ENCODE data around the gene ZNF862. TPM values are rescaled to one million over a fixed set of nuclear protein-coding genes. Genes with fewer than 3 reads are reported as not detected.

Gene ZNF862
- total RNA-seq, 1 donor from 2014 or later: 19.3 TPM

GRCh38 chr7:149815121-149815520, 23.1 kb upstream of the ZNF862 start:
- no peaks in the 10 kb centered on the region for H3K36me3 Mint-ChIP-seq (ENCODE audit: low read depth)
- no peaks in the 10 kb centered on the region for H3K4me1 Mint-ChIP-seq (ENCODE audit: low read depth)
- no peaks in the 10 kb centered on the region for H3K9me3 Mint-ChIP-seq
- no peak for DNase-seq (ENCODE audit: low spot score)
- H3K27ac Mint-ChIP-seq: no peak overlapping the region
- H3K4me3 Mint-ChIP-seq: no peak overlapping the region
- H3K27me3 Mint-ChIP-seq (ENCODE audit: insufficient read depth): peaks cover under 1% of the 10 kb centered on the region
- intact Hi-C loops (cut with micrococcal nuclease): no loop called here

DNA sequence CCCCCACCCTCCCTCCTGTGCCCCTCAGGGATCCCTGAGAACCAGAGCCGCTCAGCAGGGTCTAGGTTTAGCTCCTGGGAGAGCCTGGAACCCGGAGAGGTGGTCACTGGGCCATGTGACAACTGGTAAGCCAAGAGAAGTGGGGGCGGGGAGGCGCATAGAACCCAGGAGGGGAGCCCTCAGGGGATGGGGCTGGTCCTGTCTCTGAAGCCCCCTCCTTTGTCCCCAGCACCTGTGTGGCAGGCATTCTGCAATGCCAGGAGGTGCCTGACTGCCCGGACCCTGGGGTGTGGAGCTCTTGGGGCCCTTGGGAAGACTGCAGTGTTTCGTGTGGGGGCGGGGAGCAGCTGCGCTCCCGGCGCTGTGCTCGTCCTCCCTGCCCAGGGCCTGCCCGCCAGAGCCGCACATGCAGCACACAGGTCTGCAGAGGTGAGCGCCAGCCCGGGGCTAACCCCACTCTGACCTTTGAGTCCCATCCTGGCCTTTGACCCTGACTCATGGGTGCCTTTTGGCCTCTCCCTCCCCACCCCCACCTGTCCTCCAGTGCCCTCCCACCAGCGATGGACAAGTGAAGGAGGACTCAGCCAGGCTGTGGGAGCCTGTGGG, 22.4 kb upstream of the ZNF862 start:
- DNase-seq (ENCODE audit: low spot score): no peak
- no peaks in the 10 kb centered on the region for H3K9me3 Mint-ChIP-seq
- intact Hi-C loops (cut with micrococcal nuclease): no loop called here
- H3K36me3 Mint-ChIP-seq (ENCODE audit: low read depth): no peaks in the 10 kb centered on the region
- H3K4me1 Mint-ChIP-seq (ENCODE audit: low read depth): no peaks in the 10 kb centered on the region
- no peak overlapping the region for H3K27ac Mint-ChIP-seq
- no peaks in the 10 kb centered on the region for H3K27me3 Mint-ChIP-seq (ENCODE audit: insufficient read depth)
- no peak overlapping the region for H3K4me3 Mint-ChIP-seq

- Mint-ChIP-seq H3K9me3 (no peaks in the 10 kb centered on the region), H3K4me1 (ENCODE audit: low read depth) (no peaks in the 10 kb centered on the region), H3K27me3 (ENCODE audit: insufficient read depth) (no peaks in the 10 kb centered on the region), H3K4me3 (no peak overlapping the region), H3K36me3 (ENCODE audit: low read depth) (no peaks in the 10 kb centered on the region), H3K27ac (no peak overlapping the region)
- intact Hi-C loops (cut with micrococcal nuclease): no loop called here
- no peak for DNase-seq (ENCODE audit: low spot score)
Measured at GRCh38 chr7:149816267-149816751, 21.9 kb upstream of the ZNF862 start.

DNA sequence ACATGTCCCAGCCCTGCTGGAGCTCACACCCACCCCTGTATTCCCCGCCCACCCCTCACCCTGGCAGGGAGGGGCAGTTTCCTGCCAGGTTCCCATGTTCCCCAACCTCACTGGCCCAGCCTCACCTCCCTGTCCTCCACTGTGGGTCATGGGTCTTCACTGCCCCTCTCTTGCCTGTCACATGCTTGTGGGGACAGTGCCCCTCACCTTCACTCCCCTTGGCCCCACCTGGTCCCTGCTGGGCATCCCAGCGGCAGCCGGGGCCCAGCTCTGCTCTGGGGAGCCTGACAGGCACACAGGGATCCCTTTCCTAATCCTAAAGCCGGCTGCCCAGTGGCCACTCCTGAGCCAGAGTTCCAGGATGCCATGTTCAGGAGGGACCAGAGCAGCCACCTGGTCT, 21.4 kb upstream of the ZNF862 start:
- Mint-ChIP-seq H3K9me3 (no peaks in the 10 kb centered on the region), H3K4me3 (no peak overlapping the region), H3K27me3 (ENCODE audit: insufficient read depth) (no peaks in the 10 kb centered on the region), H3K27ac (no peak overlapping the region), H3K4me1 (ENCODE audit: low read depth) (no peaks in the 10 kb centered on the region), H3K36me3 (ENCODE audit: low read depth) (no peaks in the 10 kb centered on the region)
- intact Hi-C loops (cut with micrococcal nuclease): no loop called here
- DNase-seq (ENCODE audit: low spot score): no peak

DNA sequence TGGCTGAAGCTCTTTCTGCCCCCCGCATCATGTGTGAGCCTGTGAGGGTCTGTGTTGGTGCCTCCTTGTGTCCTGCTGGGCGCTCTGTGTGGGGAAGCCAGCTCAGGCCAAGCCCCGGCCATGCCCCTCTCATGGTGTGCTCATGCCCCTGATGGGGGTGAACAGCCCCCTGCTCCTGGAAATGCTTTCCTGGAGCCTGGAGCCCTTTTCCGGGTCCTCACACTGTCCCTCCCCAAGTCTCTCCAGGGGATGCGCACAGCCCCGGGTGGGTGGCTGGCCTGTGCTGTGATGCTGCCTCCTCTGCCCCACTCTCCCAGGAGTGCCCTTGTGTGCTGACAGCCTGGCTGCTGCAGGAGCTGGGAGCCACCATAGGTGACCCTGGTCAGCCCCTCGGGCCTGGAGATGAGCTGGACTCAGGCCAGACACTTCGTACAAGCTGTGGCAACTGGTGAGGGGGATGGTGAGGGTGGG, 20.8 kb upstream of the ZNF862 start:
- intact Hi-C loops (cut with micrococcal nuclease): no loop called here
- no peaks in the 10 kb centered on the region for H3K9me3 Mint-ChIP-seq
- no peak overlapping the region for H3K4me3 Mint-ChIP-seq
- H3K27ac Mint-ChIP-seq: no peak overlapping the region
- H3K36me3 Mint-ChIP-seq (ENCODE audit: low read depth): no peaks in the 10 kb centered on the region
- no peak for DNase-seq (ENCODE audit: low spot score)
- H3K4me1 Mint-ChIP-seq (ENCODE audit: low read depth): no peaks in the 10 kb centered on the region
- H3K27me3 Mint-ChIP-seq (ENCODE audit: insufficient read depth): no peaks in the 10 kb centered on the region

DNA sequence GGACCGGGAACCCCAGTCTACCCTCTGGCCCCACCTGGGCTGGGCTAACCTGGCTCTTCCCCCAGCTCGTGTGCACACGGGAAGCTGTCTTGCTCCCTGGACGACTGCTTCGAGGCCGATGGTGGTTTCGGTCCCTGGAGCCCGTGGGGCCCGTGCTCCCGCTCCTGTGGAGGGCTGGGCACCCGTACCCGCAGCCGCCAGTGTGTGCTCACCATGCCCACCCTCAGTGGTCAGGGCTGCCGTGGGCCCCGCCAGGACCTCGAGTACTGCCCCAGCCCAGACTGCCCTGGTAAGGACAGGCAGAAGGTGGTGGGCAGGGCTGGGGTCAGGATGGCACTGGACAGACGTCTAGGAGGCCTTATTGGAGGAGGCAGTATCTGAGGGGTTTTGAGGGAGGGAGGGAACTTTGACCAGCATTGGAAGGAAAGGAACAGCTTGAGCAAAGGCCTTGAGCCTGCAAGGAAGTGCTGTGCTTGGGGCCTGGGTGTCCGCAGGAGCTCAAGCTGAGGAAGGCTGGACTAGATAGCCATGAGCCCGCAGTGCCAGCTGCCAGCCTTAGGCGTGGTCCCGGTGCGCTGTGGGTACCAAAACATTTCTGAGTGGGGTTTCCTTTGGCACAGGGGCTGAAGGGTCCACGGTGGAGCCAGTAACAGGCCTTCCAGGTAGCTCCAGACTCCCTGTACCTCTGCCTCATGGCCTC, 20.2 kb upstream of the ZNF862 start:
- intact Hi-C loops (cut with micrococcal nuclease): no loop called here
- H3K27me3 Mint-ChIP-seq (ENCODE audit: insufficient read depth): no peaks in the 10 kb centered on the region
- DNase-seq (ENCODE audit: low spot score): no peak
- no peaks in the 10 kb centered on the region for H3K36me3 Mint-ChIP-seq (ENCODE audit: low read depth)
- no peaks in the 10 kb centered on the region for H3K9me3 Mint-ChIP-seq
- no peak overlapping the region for H3K4me3 Mint-ChIP-seq
- H3K4me1 Mint-ChIP-seq (ENCODE audit: low read depth): no peaks in the 10 kb centered on the region
- H3K27ac Mint-ChIP-seq: no peak overlapping the region

DNA sequence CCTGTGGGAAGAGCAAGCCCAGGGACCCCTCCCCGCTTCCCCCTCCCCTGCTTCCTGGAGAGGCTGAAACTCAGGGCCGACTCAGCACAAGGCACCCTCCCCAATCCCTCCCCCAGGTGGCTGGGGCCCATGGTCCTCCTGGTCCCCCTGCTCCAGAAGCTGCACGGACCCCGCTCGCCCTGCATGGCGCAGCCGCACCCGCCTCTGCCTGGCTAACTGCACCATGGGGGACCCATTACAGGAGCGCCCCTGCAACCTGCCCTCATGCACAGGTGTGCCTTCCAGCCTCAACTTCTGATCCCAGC, 19.7 kb upstream of the ZNF862 start:
- no peak for DNase-seq (ENCODE audit: low spot score)
- Mint-ChIP-seq H3K4me1 (ENCODE audit: low read depth) (no peaks in the 10 kb centered on the region), H3K4me3 (no peak overlapping the region), H3K36me3 (ENCODE audit: low read depth) (no peaks in the 10 kb centered on the region), H3K27me3 (ENCODE audit: insufficient read depth) (no peaks in the 10 kb centered on the region), H3K9me3 (no peaks in the 10 kb centered on the region), H3K27ac (no peak overlapping the region)
- intact Hi-C loops (cut with micrococcal nuclease): no loop called here

GRCh38 chr7:149819141-149819960, 18.8 kb upstream of the ZNF862 start:
- no peak overlapping the region for H3K27ac Mint-ChIP-seq
- no peak overlapping the region for H3K4me3 Mint-ChIP-seq
- H3K27me3 Mint-ChIP-seq (ENCODE audit: insufficient read depth): no peaks in the 10 kb centered on the region
- intact Hi-C loops (cut with micrococcal nuclease): no loop called here
- no peaks in the 10 kb centered on the region for H3K36me3 Mint-ChIP-seq (ENCODE audit: low read depth)
- no peaks in the 10 kb centered on the region for H3K4me1 Mint-ChIP-seq (ENCODE audit: low read depth)
- DNase-seq (ENCODE audit: low spot score): no peak
- H3K9me3 Mint-ChIP-seq: no peaks in the 10 kb centered on the region

GRCh38 chr7:149819961-149820340, 18.2 kb upstream of the ZNF862 start:
- H3K27me3 Mint-ChIP-seq (ENCODE audit: insufficient read depth): no peaks in the 10 kb centered on the region
- H3K36me3 Mint-ChIP-seq (ENCODE audit: low read depth): no peaks in the 10 kb centered on the region
- intact Hi-C loops (cut with micrococcal nuclease): no loop called here
- DNase-seq (ENCODE audit: low spot score): no peak
- no peak overlapping the region for H3K4me3 Mint-ChIP-seq
- no peak overlapping the region for H3K27ac Mint-ChIP-seq
- no peaks in the 10 kb centered on the region for H3K4me1 Mint-ChIP-seq (ENCODE audit: low read depth)
- H3K9me3 Mint-ChIP-seq: no peaks in the 10 kb centered on the region

DNA sequence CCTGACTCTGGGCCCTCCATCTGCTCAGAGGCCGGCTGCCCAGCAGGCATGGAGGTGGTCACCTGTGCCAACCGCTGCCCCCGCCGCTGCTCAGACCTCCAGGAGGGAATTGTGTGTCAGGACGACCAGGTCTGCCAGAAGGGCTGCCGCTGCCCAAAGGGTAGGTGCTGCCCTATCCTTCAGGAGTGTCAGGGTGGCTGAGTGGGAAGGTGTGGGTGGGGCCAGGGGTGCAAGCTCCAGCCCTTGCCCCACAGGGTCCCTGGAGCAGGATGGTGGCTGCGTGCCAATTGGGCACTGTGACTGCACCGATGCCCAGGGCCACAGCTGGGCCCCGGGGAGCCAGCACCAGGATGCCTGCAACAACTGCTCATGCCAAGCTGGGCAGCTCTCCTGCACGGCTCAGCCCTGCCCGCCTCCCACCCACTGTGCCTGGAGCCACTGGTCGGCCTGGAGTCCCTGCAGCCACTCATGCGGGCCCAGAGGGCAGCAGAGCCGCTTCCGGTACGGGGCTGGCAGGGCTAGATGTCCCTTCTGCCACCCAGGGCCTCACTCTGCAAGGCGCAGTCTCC, 17.5 kb upstream of the ZNF862 start:
- Mint-ChIP-seq H3K27ac (no peak overlapping the region), H3K36me3 (ENCODE audit: low read depth) (no peaks in the 10 kb centered on the region), H3K4me3 (no peak overlapping the region), H3K9me3 (no peaks in the 10 kb centered on the region), H3K27me3 (ENCODE audit: insufficient read depth) (no peaks in the 10 kb centered on the region), H3K4me1 (ENCODE audit: low read depth) (no peaks in the 10 kb centered on the region)
- intact Hi-C loops (cut with micrococcal nuclease): no loop called here
- DNase-seq (ENCODE audit: low spot score): no peak

DNA sequence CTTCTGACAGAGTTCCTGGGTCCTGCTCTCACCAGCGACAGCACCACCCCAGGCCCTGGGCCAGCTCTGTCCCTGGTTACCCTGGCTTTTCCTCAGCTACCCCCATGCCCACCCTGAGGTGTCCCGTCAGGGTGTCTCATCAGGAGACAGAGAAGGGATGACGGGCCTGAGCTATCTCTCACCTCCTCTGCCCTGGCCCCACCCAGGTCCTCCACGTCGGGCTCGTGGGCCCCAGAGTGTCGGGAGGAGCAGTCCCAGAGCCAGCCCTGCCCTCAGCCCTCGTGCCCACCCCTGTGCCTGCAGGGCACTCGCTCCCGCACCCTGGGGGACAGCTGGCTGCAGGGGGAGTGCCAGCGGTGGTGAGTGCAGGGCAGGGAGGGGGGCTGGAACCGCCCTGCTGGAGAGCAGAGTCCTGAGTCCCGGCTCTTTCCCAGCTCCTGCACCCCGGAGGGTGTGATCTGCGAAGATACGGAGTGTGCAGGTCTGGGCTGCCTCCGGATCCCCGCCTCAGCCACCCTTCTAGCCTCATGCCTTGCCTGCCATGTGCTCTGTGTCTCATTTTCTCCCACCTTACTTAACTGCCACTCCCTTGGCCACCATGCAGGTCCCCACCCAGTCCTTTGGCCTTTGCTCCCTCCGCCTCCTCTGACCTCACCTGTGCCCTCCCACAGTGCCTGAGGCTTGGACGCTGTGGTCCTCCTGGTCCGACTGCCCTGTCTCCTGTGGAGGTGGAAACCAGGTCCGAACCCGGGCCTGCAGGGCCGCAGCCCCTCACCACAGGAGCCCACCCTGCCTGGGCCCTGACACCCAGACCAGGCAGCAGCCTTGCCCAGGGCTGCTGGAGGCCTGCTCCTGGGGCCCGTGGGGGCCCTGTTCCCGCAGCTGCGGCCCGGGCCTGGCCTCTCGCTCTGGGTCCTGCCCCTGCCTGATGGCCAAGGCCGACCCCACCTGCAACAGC, 16.7 kb upstream of the ZNF862 start:
- intact Hi-C loops (cut with micrococcal nuclease): no loop called here
- H3K4me3 Mint-ChIP-seq: no peak overlapping the region
- DNase-seq (ENCODE audit: low spot score): no peak
- no peaks in the 10 kb centered on the region for H3K4me1 Mint-ChIP-seq (ENCODE audit: low read depth)
- no peaks in the 10 kb centered on the region for H3K36me3 Mint-ChIP-seq (ENCODE audit: low read depth)
- H3K27ac Mint-ChIP-seq: no peak overlapping the region
- no peaks in the 10 kb centered on the region for H3K27me3 Mint-ChIP-seq (ENCODE audit: insufficient read depth)
- no peaks in the 10 kb centered on the region for H3K9me3 Mint-ChIP-seq

- DNase-seq (ENCODE audit: low spot score): no peak
- Mint-ChIP-seq H3K27ac (no peak overlapping the region), H3K4me3 (no peak overlapping the region), H3K36me3 (ENCODE audit: low read depth) (no peaks in the 10 kb centered on the region), H3K9me3 (no peaks in the 10 kb centered on the region), H3K4me1 (ENCODE audit: low read depth) (no peaks in the 10 kb centered on the region), H3K27me3 (ENCODE audit: insufficient read depth) (no peaks in the 10 kb centered on the region)
- intact Hi-C loops (cut with micrococcal nuclease): no loop called here
Measured at GRCh38 chr7:149822353-149822943, 15.7 kb upstream of the ZNF862 start.

All from activated T-helper 1 cell treated with anti-CD3 and anti-CD28 coated beads, Interleukin-12 subunit alpha, Interleukin-12 subunit beta, Interleukin-2, Interleukin-4 antibody, amounts not matched to agents 30 ng/mL and 10 ng/mL and 1 ng/mL, durations not matched to agents 14 hours and 24 hours and 36 hours (primary cell).